HEK293 (cell line): ENCODE data around the gene ARHGAP35.

Source experiments
- CTCF ChIP-seq: fragments of 450-650 bp; formaldehyde crosslinking; IDR thresholded peaks from 2 replicates; pipeline ENCODE4 v1.5.1; 2016; ENCODE audit warnings: missing biosample characterization, missing genetic modification characterization
- OSR2 ChIP-seq: fragments of 450-650 bp; formaldehyde crosslinking; IDR thresholded peaks from 2 replicates; pipeline ENCODE4 v1.5.1; 2016; ENCODE audit warnings: missing biosample characterization, missing genetic modification characterization
- PATZ1 ChIP-seq: fragments of 450-650 bp; formaldehyde crosslinking; IDR thresholded peaks from 2 replicates; pipeline ENCODE4 v1.5.1; 2016; ENCODE audit warnings: missing biosample characterization, missing genetic modification characterization
- PRDM1 ChIP-seq: fragments of 450-650 bp; formaldehyde crosslinking; IDR thresholded peaks from 2 replicates; pipeline ENCODE4; 2016; ENCODE audit warnings: missing biosample characterization, missing genetic modification characterization
- PRDM10 ChIP-seq: fragments of 450-650 bp; formaldehyde crosslinking; IDR thresholded peaks from 2 replicates; pipeline ENCODE4 v1.5.1; 2016; ENCODE audit warnings: missing biosample characterization, missing genetic modification characterization
- PRDM6 ChIP-seq: fragments of 450-650 bp; formaldehyde crosslinking; IDR thresholded peaks from 2 replicates; pipeline ENCODE4 v1.5.1; 2017; ENCODE audit warnings: missing biosample characterization, missing genetic modification characterization
- SP2 ChIP-seq: fragments of 450-650 bp; formaldehyde crosslinking; IDR thresholded peaks from 2 replicates; pipeline ENCODE4 v1.5.1; 2016; ENCODE audit warnings: missing biosample characterization, missing genetic modification characterization
- SP7 ChIP-seq: fragments of 450-650 bp; formaldehyde crosslinking; IDR thresholded peaks from 2 replicates; pipeline ENCODE4 v1.5.1; 2016; ENCODE audit warnings: missing biosample characterization, missing genetic modification characterization
- TRIM28 ChIP-seq: IDR thresholded peaks from 2 replicates; pipeline ENCODE4 v1.6.1; 2011; ENCODE audit warnings: low read length, control low read depth, borderline replicate concordance
- YY2 ChIP-seq: fragments of 450-650 bp; formaldehyde crosslinking; IDR thresholded peaks from 2 replicates; pipeline ENCODE4 v1.5.1; 2016; ENCODE audit warnings: missing biosample characterization, missing genetic modification characterization
- ZBTB48 ChIP-seq: fragments of 450-650 bp; formaldehyde crosslinking; IDR thresholded peaks from 2 replicates; pipeline ENCODE4 v1.5.1; 2016; ENCODE audit warnings: missing biosample characterization, missing genetic modification characterization
- ZFHX2 ChIP-seq: fragments of 450-650 bp; formaldehyde crosslinking; conservative IDR thresholded peaks from 2 replicates; pipeline ENCODE4 v1.5.1; 2016; ENCODE audit warnings: missing biosample characterization, missing genetic modification characterization
- ZFP69B ChIP-seq: fragments of 450-650 bp; formaldehyde crosslinking; IDR thresholded peaks from 2 replicates; pipeline ENCODE4 v1.5.1; 2016; ENCODE audit warnings: missing biosample characterization, missing genetic modification characterization
- ZNF10 ChIP-seq: fragments of 450-650 bp; formaldehyde crosslinking; IDR thresholded peaks from 2 replicates; pipeline ENCODE4 v1.5.1; 2017; ENCODE audit warnings: missing biosample characterization, missing genetic modification characterization
- ZNF112 ChIP-seq: fragments of 450-650 bp; formaldehyde crosslinking; IDR thresholded peaks from 2 replicates; pipeline ENCODE4 v1.5.0; 2017; ENCODE audit warnings: missing biosample characterization, missing genetic modification characterization
- ZNF132 ChIP-seq: fragments of 450-650 bp; formaldehyde crosslinking; IDR thresholded peaks from 2 replicates; pipeline ENCODE4 v1.5.1; 2017; ENCODE audit warnings: missing biosample characterization, missing genetic modification characterization, borderline replicate concordance
- ZNF146 ChIP-seq: fragments of 450-650 bp; formaldehyde crosslinking; IDR thresholded peaks from 2 replicates; pipeline ENCODE4 v1.5.1; 2016; ENCODE audit warnings: missing biosample characterization, missing genetic modification characterization
- ZNF514 ChIP-seq: fragments of 450-650 bp; formaldehyde crosslinking; IDR thresholded peaks from 2 replicates; pipeline ENCODE4 v1.5.1; 2016; ENCODE audit warnings: missing biosample characterization, missing genetic modification characterization
- ZSCAN16 ChIP-seq: fragments of 450-650 bp; formaldehyde crosslinking; IDR thresholded peaks from 2 replicates; pipeline ENCODE4 v1.5.1; 2016; ENCODE audit warnings: missing biosample characterization, missing genetic modification characterization
- ZSCAN5A ChIP-seq: fragments of 450-650 bp; formaldehyde crosslinking; IDR thresholded peaks from 2 replicates; pipeline ENCODE4 v1.5.1; 2016; ENCODE audit warnings: missing biosample characterization, missing genetic modification characterization
- ZXDB ChIP-seq: fragments of 450-650 bp; formaldehyde crosslinking; IDR thresholded peaks from 2 replicates; pipeline ENCODE4 v1.5.1; 2016; ENCODE audit warnings: missing biosample characterization, missing genetic modification characterization

Gene ARHGAP35

GRCh38 chr19:46863818-46864629 is 3.2 kb downstream of the ARHGAP35 start (continued):
- TF ChIP-seq CTCF (tag by site-specific recombination) = no peak
- TF ChIP-seq SP7 (tag by site-specific recombination) = no peak
- TF ChIP-seq ZNF112 = no peak
- peak; percentile 51; the same call in 1 of the 2 replicates for TF ChIP-seq ZXDB
- peak; percentile 79 for TF ChIP-seq OSR2 (tag by site-specific recombination)
- no peak for TF ChIP-seq ZSCAN5A
- peak; percentile 50; the same call in 1 of the 2 replicates for TF ChIP-seq PRDM1 (tag by site-specific recombination)
- TF ChIP-seq PRDM10 (tag by site-specific recombination) = peak; percentile 75
- peak; percentile 34; the same call in 1 of the 2 replicates for TF ChIP-seq ZBTB48 (tag by site-specific recombination)
- no peak for TF ChIP-seq TRIM28
- peak; percentile 76; the same call in 1 of the 2 replicates for TF ChIP-seq PRDM6 (tag by site-specific recombination)
- TF ChIP-seq ZFP69B (tag by site-specific recombination) = peak; percentile 31; the same call in 1 of the 2 replicates
- no peak for TF ChIP-seq YY2 (tag by site-specific recombination)
- TF ChIP-seq ZFHX2 (tag by site-specific recombination) = peak; percentile 59
- TF ChIP-seq ZNF146 (tag by site-specific recombination) = no peak
- peak; percentile 61 for TF ChIP-seq SP2
- TF ChIP-seq ZNF10 (tag by site-specific recombination) = no peak
- TF ChIP-seq ZSCAN16 (tag by site-specific recombination) = peak; percentile 84
- TF ChIP-seq ZNF132 = no peak
- TF ChIP-seq PATZ1 (tag by site-specific recombination) = 0 out of 2 replicates have a peak, but pooled peaks have one; percentile 26
- TF ChIP-seq ZNF514 (tag by site-specific recombination) = no peak
